Loucy (cell line): Measurements from ENCODE around the gene RTP3.

Experiments
- H2AFZ ChIP-seq: fragments of 200-600 bp; sonication (generic); 2 replicates; pipeline ENCODE4 v1.6.0; 2016; ENCODE audit warnings: antibody characterized with exemption, mild to moderate bottlenecking, low read length, moderate library complexity
- H3F3A ChIP-seq: fragments of 200-600 bp; 2 replicates; pipeline ENCODE4 v1.6.0; 2016; ENCODE audit warnings: antibody characterized with exemption, low read depth, mild to moderate bottlenecking
- H3K27me3 ChIP-seq: fragments of 200-600 bp; sonication (generic); 2 replicates; pipeline ENCODE4 v1.6.1; 2014; ENCODE audit warnings: low read length, mild to moderate bottlenecking; ENCODE audit not compliant: insufficient read depth, poor library complexity, severe bottlenecking
- H3K36me3 ChIP-seq: fragments of 200-600 bp; sonication (generic); 2 replicates; pipeline ENCODE4 v1.6.1; 2016; ENCODE audit warnings: low read length; ENCODE audit not compliant: insufficient read depth
- H3K4me1 ChIP-seq: fragments of 200-600 bp; sonication (generic); 2 replicates; pipeline ENCODE4 v1.5.1; 2014; ENCODE audit warnings: low read length, mild to moderate bottlenecking; ENCODE audit not compliant: insufficient read depth, poor library complexity, severe bottlenecking
- H3K4me2 ChIP-seq: fragments of 200-600 bp; sonication (generic); 2 replicates; pipeline ENCODE4 v1.6.0; 2014; ENCODE audit warnings: antibody characterized with exemption, low read length, low read depth, mild to moderate bottlenecking; ENCODE audit not compliant: poor library complexity, severe bottlenecking
- H3K4me3 ChIP-seq: fragments of 200-600 bp; sonication (generic); 2 replicates; pipeline ENCODE4 v1.5.1; 2014; ENCODE audit warnings: low read length, mild to moderate bottlenecking, mixed read lengths; ENCODE audit not compliant: poor library complexity, severe bottlenecking
- H3K79me2 ChIP-seq: fragments of 200-600 bp; sonication (generic); 2 replicates; pipeline ENCODE4 v1.6.1; 2014; ENCODE audit warnings: low read length; ENCODE audit not compliant: insufficient read depth
- H3K9ac ChIP-seq: fragments of 200-600 bp; sonication (generic); 2 replicates; pipeline ENCODE4 v1.6.0; 2014; ENCODE audit warnings: mild to moderate bottlenecking, low read depth, low read length, moderate library complexity; ENCODE audit not compliant: poor library complexity, severe bottlenecking
- H3K9me2 ChIP-seq: fragments of 200-600 bp; sonication (generic); replicated peaks from 2 replicates; pipeline ENCODE4 v1.6.1; 2016; ENCODE audit warnings: low read depth, low read length, mixed read lengths
- H3K9me3 ChIP-seq: fragments of 200-600 bp; sonication (generic); 2 replicates; pipeline ENCODE4 v1.6.1; 2014; ENCODE audit warnings: mild to moderate bottlenecking, antibody characterized with exemption, low read length, low read depth; ENCODE audit not compliant: insufficient read depth
- H4K20me1 ChIP-seq: fragments of 200-600 bp; sonication (generic); 2 replicates; pipeline ENCODE4 v1.6.0; 2014; ENCODE audit warnings: antibody characterized with exemption, low read length, mild to moderate bottlenecking; ENCODE audit not compliant: insufficient read depth, poor library complexity, severe bottlenecking
- CTCF ChIP-seq: fragments of 200-600 bp; sonication (generic); conservative IDR thresholded peaks from 2 replicates; pipeline ENCODE4 v1.5.1; 2014; ENCODE audit warnings: mild to moderate bottlenecking, antibody characterized with exemption, low read length
- EZH2phosphoT487 ChIP-seq: fragments of 200-600 bp; IDR thresholded peaks from 2 replicates; pipeline ENCODE4 v1.6.1; 2018; ENCODE audit warnings: antibody characterized with exemption, mild to moderate bottlenecking, moderate library complexity, borderline replicate concordance

The RTP3 gene

GRCh38 chr3:46539443-46540005 is 41.7 kb downstream of the RTP3 start:
- no peaks in the 10 kb centered on the region for H3K36me3 ChIP-seq
- H3K9me2 ChIP-seq: no peaks in the 10 kb centered on the region
- peaks cover 61% of the 10 kb centered on the region for H3K4me1 ChIP-seq
- H3K79me2 ChIP-seq: no peaks in the 10 kb centered on the region
- TF ChIP-seq CTCF (no peak), EZH2phosphoT487 (no peak)
- peak overlapping the region; percentile 97 for H3K4me2 ChIP-seq
- no peaks in the 10 kb centered on the region for H3K9me3 ChIP-seq
- H3F3A ChIP-seq: peaks cover 15% of the 10 kb centered on the region
- H4K20me1 ChIP-seq: no peaks in the 10 kb centered on the region
- H3K27me3 ChIP-seq: no peaks in the 10 kb centered on the region
- peak overlapping the region; percentile 72 for H3K4me3 ChIP-seq
- H2AFZ ChIP-seq: peak overlapping the region; percentile 7; the same call in 1 of the 2 replicates
- peak overlapping the region; percentile 82 for H3K9ac ChIP-seq

DNA sequence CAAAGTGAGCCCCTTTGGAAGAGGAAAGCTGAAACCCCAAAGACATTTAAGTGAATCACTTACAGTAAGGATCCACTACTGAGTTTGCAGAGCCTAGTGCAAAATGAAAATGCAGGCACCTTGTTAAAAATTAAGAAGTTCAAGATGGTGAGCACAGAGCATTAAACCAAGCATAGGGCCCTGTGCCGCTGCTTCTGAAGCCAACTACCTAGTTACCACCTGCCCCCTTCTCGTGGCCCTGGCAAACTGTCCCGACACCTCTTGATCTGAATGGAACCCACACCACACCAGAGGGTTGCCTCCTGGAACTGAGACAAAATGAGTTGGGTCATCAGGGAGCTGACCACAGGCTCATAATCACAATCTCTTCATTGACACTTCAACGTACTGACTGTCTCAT is 42.8 kb downstream of the RTP3 start:
- Histone ChIP-seq H3K79me2 (no peaks in the 10 kb centered on the region), H3K9me3 (no peaks in the 10 kb centered on the region), H3K9ac (no peak overlapping the region), H4K20me1 (no peaks in the 10 kb centered on the region), H3K4me2 (no peak overlapping the region), H3F3A (peaks cover 15% of the 10 kb centered on the region), H2AFZ (no peak overlapping the region), H3K9me2 (no peaks in the 10 kb centered on the region), H3K36me3 (no peaks in the 10 kb centered on the region), H3K27me3 (no peaks in the 10 kb centered on the region), H3K4me1 (peaks cover 61% of the 10 kb centered on the region), H3K4me3 (no peak overlapping the region)
- TF ChIP-seq CTCF (no peak), EZH2phosphoT487 (no peak)

- Histone ChIP-seq H3F3A (peaks cover 15% of the 10 kb centered on the region), H3K9ac (no peak overlapping the region), H3K9me3 (no peaks in the 10 kb centered on the region), H3K4me2 (no peak overlapping the region), H4K20me1 (no peaks in the 10 kb centered on the region), H3K4me3 (no peak overlapping the region), H3K27me3 (no peaks in the 10 kb centered on the region), H3K36me3 (no peaks in the 10 kb centered on the region), H3K9me2 (no peaks in the 10 kb centered on the region), H3K4me1 (peaks cover 64% of the 10 kb centered on the region), H3K79me2 (no peaks in the 10 kb centered on the region), H2AFZ (no peak overlapping the region)
- no peak for TF ChIP-seq EZH2phosphoT487
- TF ChIP-seq CTCF: no peak
Measured at GRCh38 chr3:46541835-46542234, 44.1 kb downstream of the RTP3 start.
